Lower leg skin (tissue), 4 donors: ENCODE results near the gene ZNF474. TPM values are rescaled to one million over a fixed set of nuclear protein-coding genes. Genes with fewer than 3 reads are reported as not detected.

ENCODE experiments used
- DNase-seq, 2 donors: peaks; one replicate each; pipeline ENCODE4 v3.0.0-alpha.2; 2019; ENCODE audit warnings: low spot score in 2 of 2
- H3K4me3 ChIP-seq: fragments of 200-600 bp; sonication (generic); 2 replicates; pipeline ENCODE4 v1.5.1; 2017; ENCODE audit warnings: mild to moderate bottlenecking, low read depth; ENCODE audit not compliant: poor library complexity, severe bottlenecking
- CTCF ChIP-seq, 3 donors: fragments of 450-650 bp; IDR thresholded peaks; one replicate each; pipeline ENCODE4 v1.5.1; 2016; ENCODE audit warnings: antibody characterized with exemption in 3 of 3, mild to moderate bottlenecking in 3 of 3, moderate library complexity in 2 of 3
- POLR2A ChIP-seq, 2 donors: fragments of 450-650 bp; IDR thresholded peaks; one replicate each; pipeline ENCODE4 v1.6.1; 2016 to 2017; ENCODE audit warnings: antibody characterized with exemption in 2 of 2, mild to moderate bottlenecking in 1 of 2, moderate library complexity in 1 of 2
- WGBS, 2 donors: methylation state at CpG; one replicate each; pipeline ENCODE4 v1.1.5; 2018; 5-methylcytosine and 5-hydroxymethylcytosine counted together
- intact Hi-C: fragments of 100-400 bp; cut with DNase I; formaldehyde crosslinking; loops from one replicate; pipeline ENCODE4 v1.15.0; 2023; ENCODE audit warnings: low total_unique reads
- total RNA-seq, 4 donors: library from RNA; depleted of rRNA; stranded (reverse); fragments of >200 nt; gene quantifications; one replicate each; pipeline ENCODE4 v1.1.0, GENCODE V29; 2016

Gene ZNF474
- total RNA-seq, 4 donors from 2014 or later, result 0.15 to 0.91 (median 0.68) TPM; not detected in 1

- WGBS, 2 donors, result 97 to 100% methylated on average over 4 of the region's 4 CpGs
- TF ChIP-seq CTCF (IDR thresholded peaks at IDR 0.05) (no peak), POLR2A (IDR thresholded peaks at IDR 0.05) (no peak)
- intact Hi-C loops, result no loop called here
- DNase-seq, result no peak
- no peak overlapping the region for H3K4me3 ChIP-seq
These were observed 40.2 kb downstream of the ZNF474 start for GRCh38 chr5:122169350-122170103.

- DNase-seq, result no peak
- intact Hi-C loops, result no loop called here
- TF ChIP-seq POLR2A (IDR thresholded peaks at IDR 0.05), result no peak
- TF ChIP-seq CTCF (IDR thresholded peaks at IDR 0.05), result no peak
- H3K4me3 ChIP-seq, result no peak overlapping the region
- 47 to 52% methylated on average over 4 of the region's 4 CpGs for WGBS, 2 donors
These were observed 41.3 kb downstream of the ZNF474 start for GRCh38 chr5:122170620-122171019.

- no peak for TF ChIP-seq CTCF (IDR thresholded peaks at IDR 0.05)
- no peak for TF ChIP-seq POLR2A (IDR thresholded peaks at IDR 0.05)
- intact Hi-C loops, result no loop called here
- H3K4me3 ChIP-seq, result no peak overlapping the region
- WGBS, 2 donors, result 42% methylated on average over 1 of the region's 1 CpG
- no peak for DNase-seq
These were observed 42.9 kb downstream of the ZNF474 start for GRCh38 chr5:122172207-122172606.

- DNase-seq, result no peak
- intact Hi-C loops, result no loop called here
- TF ChIP-seq CTCF (IDR thresholded peaks at IDR 0.05) (no peak), POLR2A (IDR thresholded peaks at IDR 0.05) (no peak)
- 55 to 67% methylated on average over 5 of the region's 5 CpGs for WGBS, 2 donors
- no peak overlapping the region for H3K4me3 ChIP-seq
These were observed 44.4 kb downstream of the ZNF474 start for GRCh38 chr5:122173474-122174415.

- H3K4me3 ChIP-seq, result no peak overlapping the region
- TF ChIP-seq CTCF (IDR thresholded peaks at IDR 0.05), result no peak
- TF ChIP-seq POLR2A (IDR thresholded peaks at IDR 0.05), result no peak
- intact Hi-C loops, result no loop called here
- WGBS, 2 donors, result 55 to 65% methylated on average over 1 of the region's 1 CpG
- no peak for DNase-seq
These were observed 45.7 kb downstream of the ZNF474 start for GRCh38 chr5:122175091-122175490.
